ENCODE measurements around the gene PIAS4. TPM values are rescaled to one million over a fixed set of nuclear protein-coding genes. Genes with fewer than 3 reads are reported as not detected.

Gene PIAS4
- total and polyA plus RNA-seq, 2 donors (not counting 3 experiments of a cell fraction or from before 2014, with no cell fraction given) = 26.2 to 46.2 TPM

DNA sequence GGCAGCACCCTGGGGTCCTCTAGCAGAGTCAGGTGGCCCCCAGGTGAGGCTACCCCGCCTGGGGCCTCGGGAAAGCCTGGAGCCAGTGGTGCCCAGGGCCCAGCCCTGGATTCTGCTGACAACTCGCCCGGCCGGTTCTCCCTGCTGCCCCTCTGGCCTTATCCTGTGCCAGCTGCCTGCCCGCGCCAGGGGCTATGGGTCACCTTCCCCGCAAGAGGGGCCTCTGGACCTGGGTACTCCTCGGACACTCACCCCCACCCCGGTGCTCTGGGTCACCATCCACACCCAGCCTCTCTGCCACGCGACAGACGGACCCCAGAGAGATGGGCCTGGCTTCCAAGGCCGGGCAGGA, 35.2 kb downstream of the PIAS4 start:
- no peak for FAIRE-seq
- CTCF ChIA-PET = no interaction called here

More for the DNA sequence above, 35.2 kb downstream of the PIAS4 start:
- intact Hi-C loops (cut with micrococcal nuclease) (no loop called here), dilution Hi-C loops (cut with MboI; ENCODE audit: extremely low pct_ligation_motif_present, low sequenced_read_pairs) (no loop called here)
- Histone ChIP-seq H3K4me2 (ENCODE audit: insufficient read depth, low read length) (no peak overlapping the region), H3K79me2 (ENCODE audit: control insufficient read depth, insufficient read depth, low read length) (peaks cover 23% of the 10 kb centered on the region), H2AFZ (ENCODE audit: low read depth, low read length) (no peak overlapping the region), H3K9me3 (replicated peaks; ENCODE audit: control insufficient read depth, insufficient read depth, low read length) (no peaks in the 10 kb centered on the region), H3K36me3 (ENCODE audit: control insufficient read depth in 2 of 2, extremely low read depth in 1 of 2, insufficient read depth in 2 of 2, low read length in 2 of 2) (peaks cover under 1 to 9% of the 10 kb centered on the region in 2 experiments), H4K20me1 (replicated peaks; ENCODE audit: control insufficient read depth, extremely low read depth, insufficient read depth, low read length) (no peaks in the 10 kb centered on the region), H3K27ac (ENCODE audit: insufficient read depth, low read depth, low read length) (no peak overlapping the region), H3K4me3 (replicated peaks in 1 of 3; ENCODE audit: insufficient read depth in 1 of 3, low read depth in 1 of 3, low read length in 3 of 3) (no peak overlapping the region), H3K9ac (replicated peaks; ENCODE audit: extremely low read depth, insufficient read depth, low read length) (no peak overlapping the region), H3K9me1 (replicated peaks; ENCODE audit: control insufficient read depth, extremely low read depth, insufficient read depth, low read length) (no peaks in the 10 kb centered on the region), H3K4me1 (ENCODE audit: control insufficient read depth, extremely low read depth, insufficient read depth, low read length) (no peaks in the 10 kb centered on the region), H3K27me3 (ENCODE audit: control insufficient read depth in 2 of 2, insufficient read depth in 2 of 2, low read length in 2 of 2) (no peaks in the 10 kb centered on the region)
- TF ChIP-seq MYC (IDR thresholded peaks at IDR 0.05; ENCODE audit: low read depth, low read length) = no peak
- no peak for TF ChIP-seq JUN (IDR thresholded peaks at IDR 0.05; ENCODE audit: borderline replicate concordance, insufficient read depth, insufficient read length, low read depth)
- TF ChIP-seq, protein P1, sequence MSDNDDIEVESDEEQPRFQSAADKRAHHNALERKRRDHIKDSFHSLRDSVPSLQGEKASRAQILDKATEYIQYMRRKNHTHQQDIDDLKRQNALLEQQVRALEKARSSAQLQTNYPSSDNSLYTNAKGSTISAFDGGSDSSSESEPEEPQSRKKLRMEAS (IDR thresholded peaks at IDR 0.05; ENCODE audit: insufficient read depth, insufficient read length) = no peak
- TF ChIP-seq POLR2AphosphoS5 (IDR thresholded peaks at IDR 0.05; ENCODE audit: insufficient read depth, low read depth, low read length) = no peak
- TF ChIP-seq FOS (IDR thresholded peaks at IDR 0.05; ENCODE audit: borderline replicate concordance, insufficient read depth, low read length) = no peak
- TF ChIP-seq POLR2A (IDR thresholded peaks at IDR 0.05; ENCODE audit: low read depth, low read length) = no peak
- no peak for TF ChIP-seq GATA2 (IDR thresholded peaks at IDR 0.05; ENCODE audit: insufficient read depth, insufficient read length, low read depth, low read length)
- TF ChIP-seq, protein P2, sequence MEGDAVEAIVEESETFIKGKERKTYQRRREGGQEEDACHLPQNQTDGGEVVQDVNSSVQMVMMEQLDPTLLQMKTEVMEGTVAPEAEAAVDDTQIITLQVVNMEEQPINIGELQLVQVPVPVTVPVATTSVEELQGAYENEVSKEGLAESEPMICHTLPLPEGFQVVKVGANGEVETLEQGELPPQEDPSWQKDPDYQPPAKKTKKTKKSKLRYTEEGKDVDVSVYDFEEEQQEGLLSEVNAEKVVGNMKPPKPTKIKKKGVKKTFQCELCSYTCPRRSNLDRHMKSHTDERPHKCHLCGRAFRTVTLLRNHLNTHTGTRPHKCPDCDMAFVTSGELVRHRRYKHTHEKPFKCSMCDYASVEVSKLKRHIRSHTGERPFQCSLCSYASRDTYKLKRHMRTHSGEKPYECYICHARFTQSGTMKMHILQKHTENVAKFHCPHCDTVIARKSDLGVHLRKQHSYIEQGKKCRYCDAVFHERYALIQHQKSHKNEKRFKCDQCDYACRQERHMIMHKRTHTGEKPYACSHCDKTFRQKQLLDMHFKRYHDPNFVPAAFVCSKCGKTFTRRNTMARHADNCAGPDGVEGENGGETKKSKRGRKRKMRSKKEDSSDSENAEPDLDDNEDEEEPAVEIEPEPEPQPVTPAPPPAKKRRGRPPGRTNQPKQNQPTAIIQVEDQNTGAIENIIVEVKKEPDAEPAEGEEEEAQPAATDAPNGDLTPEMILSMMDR (IDR thresholded peaks at IDR 0.05; ENCODE audit: extremely low read depth in 1 of 2, insufficient read depth in 1 of 2, low read depth in 1 of 2, low read length in 2 of 2) = no peak
- no peak for TF ChIP-seq EZH2 (IDR thresholded peaks at IDR 0.05; ENCODE audit: borderline replicate concordance, low read depth, low read length, severe bottlenecking)
- no peak for DNase-seq (ENCODE audit: low read depth, low spot score)
- POLR2A ChIA-PET = no interaction called here
- no TSS peak for BruUV-seq (replicated peaks)
